HepG2 (cell line): ENCODE data around the gene SLC26A2. TPM values are rescaled to one million over a fixed set of nuclear protein-coding genes. Genes with fewer than 3 reads are reported as not detected.

Experiments used
- CC2D1A ChIP-seq: sonication (generic); formaldehyde crosslinking; IDR thresholded peaks from 2 replicates; pipeline ENCODE4 v1.8.1; 2023; ENCODE audit warnings: mild to moderate bottlenecking, missing genetic modification reagents
- CHD4 ChIP-seq: fragments of 200-600 bp; sonication (generic); IDR thresholded peaks from 2 replicates; pipeline ENCODE4 v1.7.0; 2017; ENCODE audit warnings: mild to moderate bottlenecking, low read length, borderline replicate concordance
- DNMT1 ChIP-seq: sonication (generic); formaldehyde crosslinking; IDR thresholded peaks from 2 replicates; pipeline ENCODE4 v1.5.1; 2020; ENCODE audit warnings: mild to moderate bottlenecking, missing genetic modification reagents
- HOXA5 ChIP-seq: sonication (generic); formaldehyde crosslinking; IDR thresholded peaks from 2 replicates; pipeline ENCODE4 v1.4.0; 2020; ENCODE audit warnings: missing genetic modification reagents
- KAT7 ChIP-seq: IDR thresholded peaks from 2 replicates; pipeline ENCODE4 v1.6.1; 2018; ENCODE audit warnings: borderline replicate concordance, missing compliant biosample characterization
- KDM4B ChIP-seq: sonication (generic); formaldehyde crosslinking; IDR thresholded peaks from 2 replicates; pipeline ENCODE4 v1.4.0; 2020; ENCODE audit warnings: missing genetic modification reagents
- MZF1 ChIP-seq: sonication (generic); formaldehyde crosslinking; IDR thresholded peaks from 2 replicates; pipeline ENCODE4 v1.8.1; 2023; ENCODE audit warnings: mild to moderate bottlenecking, missing genetic modification reagents, borderline replicate concordance
- NR2F6 ChIP-seq, 2 experiments: IDR thresholded peaks; 2 replicates each; pipeline ENCODE4 v1.6.1; 2016; ENCODE audit warnings: antibody characterized with exemption in 1 of 2, mild to moderate bottlenecking in 1 of 2
- SIN3A ChIP-seq: IDR thresholded peaks from 2 replicates; pipeline ENCODE4 v1.6.1; 2011; ENCODE audit warnings: low read depth, mild to moderate bottlenecking, control low read depth, low read length, borderline replicate concordance
- TBP ChIP-seq: sonication (generic); formaldehyde crosslinking; IDR thresholded peaks from 2 replicates; pipeline ENCODE4 v1.5.0; 2020; ENCODE audit warnings: missing genetic modification reagents
- TGIF2 ChIP-seq: IDR thresholded peaks from 2 replicates; pipeline ENCODE4 v1.6.1; 2016; ENCODE audit warnings: control low read depth, missing compliant biosample characterization
- U2AF1 ChIP-seq: fragments of 200-400 bp; formaldehyde crosslinking; optimal IDR thresholded peaks from 2 replicates; pipeline ENCODE3; 2017; ENCODE audit warnings: mild to moderate bottlenecking, low read depth, low read length
- ZBTB21 ChIP-seq: sonication (generic); formaldehyde crosslinking; IDR thresholded peaks from 2 replicates; pipeline ENCODE4 v1.4.0; 2020; ENCODE audit warnings: missing genetic modification reagents
- ZNF224 ChIP-seq: sonication (generic); formaldehyde crosslinking; IDR thresholded peaks from 2 replicates; pipeline ENCODE4 v1.5.0; 2020; ENCODE audit warnings: mild to moderate bottlenecking, missing genetic modification reagents
- ZNF441 ChIP-seq: sonication (generic); formaldehyde crosslinking; IDR thresholded peaks from 2 replicates; pipeline ENCODE4 v1.7.0; 2021; ENCODE audit warnings: missing genetic modification reagents, borderline replicate concordance
- ZNF558 ChIP-seq: sonication (generic); formaldehyde crosslinking; IDR thresholded peaks from 2 replicates; pipeline ENCODE4 v1.9.0; 2022; ENCODE audit warnings: mild to moderate bottlenecking, missing genetic modification reagents, borderline replicate concordance
- ZNF616 ChIP-seq: sonication (generic); formaldehyde crosslinking; IDR thresholded peaks from 2 replicates; pipeline ENCODE4 v1.5.0; 2020; ENCODE audit warnings: low read depth, mild to moderate bottlenecking, missing genetic modification reagents
- ZNF776 ChIP-seq: sonication (generic); formaldehyde crosslinking; IDR thresholded peaks from 2 replicates; pipeline ENCODE4 v1.4.0; 2020; ENCODE audit warnings: mild to moderate bottlenecking, missing genetic modification reagents
- polyA plus RNA-seq, 8 experiments: library from polyadenylated mRNA; depleted of rRNA in 3 of 8; stranded (reverse) in 7 of 8; unstranded in 1 of 8; fragments of >200 nt; fragmentation: Illumina TruSeq in 4 of 8; extraction: Trizol in 4 of 8; gene quantifications; 2 replicates each; pipeline versions ENCODE4 v1.2.1 to v1.2.3, GENCODE V29; 2011 to 2016; ENCODE audit warnings: low read depth in 4 of 8, missing spikeins in 1 of 8, mixed read lengths in 1 of 8; ENCODE audit not compliant: insufficient read depth in 1 of 8
- total RNA-seq, 5 experiments: library from RNA; depleted of rRNA; stranded (reverse); fragments of >200 nt; fragmentation: Illumina TruSeq; extraction: Trizol; gene quantifications; 2 replicates each; pipeline ENCODE4 v1.2.3, GENCODE V29; 2016; ENCODE audit warnings: low read depth in 1 of 5
- TF ChIP-seq, protein P1 (sequence below), 2 experiments: IDR thresholded peaks; 2 replicates each; pipeline ENCODE4 v1.6.1; 2011 to 2012; ENCODE audit warnings: low read length in 2 of 2, borderline replicate concordance in 1 of 2, low read depth in 1 of 2, mild to moderate bottlenecking in 1 of 2, moderate library complexity in 1 of 2
- TF ChIP-seq, protein P2 (sequence below): sonication (generic); formaldehyde crosslinking; IDR thresholded peaks from 2 replicates; pipeline ENCODE4 v1.4.0; 2020; ENCODE audit warnings: missing genetic modification reagents
- TF ChIP-seq, protein P3 (sequence below): sonication (generic); formaldehyde crosslinking; IDR thresholded peaks from 2 replicates; pipeline ENCODE4 v1.5.1; 2020; ENCODE audit warnings: missing genetic modification reagents, mild to moderate bottlenecking, borderline replicate concordance
- TF ChIP-seq, protein P4 (sequence below): sonication (generic); formaldehyde crosslinking; conservative IDR thresholded peaks from 2 replicates; pipeline ENCODE4 v1.8.1; 2023; ENCODE audit warnings: missing genetic modification reagents

The SLC26A2 gene
- total and polyA plus RNA-seq, 2 of the 13 experiments (the other 11 are each of a cell fraction or from before 2014, with no cell fraction given) = 2.2 to 7.9 TPM

DNA sequence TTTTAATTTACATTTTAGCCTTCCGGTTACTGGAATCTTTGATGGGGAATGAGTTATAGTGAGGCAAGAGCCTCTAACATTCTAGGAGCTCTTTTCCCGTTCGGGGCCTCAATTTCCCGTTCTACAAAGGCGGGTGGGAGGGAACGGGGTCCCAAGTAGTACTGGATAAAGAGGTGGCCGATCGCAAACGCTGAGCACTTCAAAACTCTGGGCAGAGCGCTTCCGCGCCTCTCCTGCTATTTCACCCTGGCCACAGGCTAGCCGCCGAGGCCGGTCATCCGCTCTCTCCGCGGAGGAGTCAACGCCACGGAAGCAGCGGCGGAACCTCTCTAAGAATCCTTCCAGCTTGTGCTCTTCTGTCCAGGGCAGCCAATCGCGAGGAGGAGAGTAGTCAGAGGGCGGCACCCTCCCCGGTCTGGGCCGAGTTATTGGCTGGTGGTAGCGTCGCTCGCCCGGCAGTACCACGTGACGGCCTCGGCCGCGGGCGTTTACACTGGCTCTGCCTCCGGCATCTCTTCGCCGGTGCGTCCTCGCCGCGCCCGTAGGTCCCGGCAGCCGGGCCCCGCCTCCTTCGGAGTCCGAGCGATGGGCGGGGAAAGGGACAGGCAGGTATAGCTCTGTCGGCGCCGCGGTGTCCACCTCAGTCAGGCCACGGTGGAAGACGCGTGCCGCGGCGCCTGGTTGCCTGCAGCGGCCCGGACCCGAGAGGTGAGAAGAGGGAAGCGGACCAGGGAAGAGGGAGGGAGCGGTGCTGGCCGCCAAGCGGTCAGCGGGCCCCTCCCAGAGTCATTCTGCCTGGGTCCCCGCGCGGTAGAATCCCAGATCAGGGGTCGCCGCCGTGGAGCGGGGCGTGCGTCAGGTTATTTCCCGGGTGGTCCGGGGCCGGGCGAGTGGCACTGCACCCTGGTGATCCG lies at the start of gene SLC26A2 (continued):
- TF ChIP-seq ZNF224 (no peak), ZNF616 (CRISPR knock-in tag) (no peak), SIN3A (peak; percentile 24; the same call in 1 of the 2 replicates), HOXA5 (CRISPR knock-in tag) (peak; percentile 48), KDM4B (CRISPR knock-in tag) (peak; percentile 77), CC2D1A (CRISPR knock-in tag) (no peak), MZF1 (CRISPR knock-in tag) (no peak), KAT7 (CRISPR knock-in tag) (no peak), ZBTB21 (CRISPR knock-in tag) (no peak), NR2F6 (IDR thresholded peaks at IDR 0.05) (no peak), NR2F6 (CRISPR knock-in tag; IDR thresholded peaks at IDR 0.05) (no peak), ZNF441 (CRISPR knock-in tag) (no peak), CHD4 (no peak), U2AF1 (no peak), ZNF558 (CRISPR knock-in tag) (peak; percentile 83; the same call in 1 of the 2 replicates), ZNF776 (CRISPR knock-in tag) (peak; percentile 76; the same call in 1 of the 2 replicates), DNMT1 (CRISPR knock-in tag) (0 out of 2 replicates have a peak, but pooled peaks have one; percentile 23), TBP (CRISPR knock-in tag) (no peak), TGIF2 (CRISPR knock-in tag) (peak; percentile 21; the same call in 1 of the 2 replicates)
- TF ChIP-seq, protein P1, sequence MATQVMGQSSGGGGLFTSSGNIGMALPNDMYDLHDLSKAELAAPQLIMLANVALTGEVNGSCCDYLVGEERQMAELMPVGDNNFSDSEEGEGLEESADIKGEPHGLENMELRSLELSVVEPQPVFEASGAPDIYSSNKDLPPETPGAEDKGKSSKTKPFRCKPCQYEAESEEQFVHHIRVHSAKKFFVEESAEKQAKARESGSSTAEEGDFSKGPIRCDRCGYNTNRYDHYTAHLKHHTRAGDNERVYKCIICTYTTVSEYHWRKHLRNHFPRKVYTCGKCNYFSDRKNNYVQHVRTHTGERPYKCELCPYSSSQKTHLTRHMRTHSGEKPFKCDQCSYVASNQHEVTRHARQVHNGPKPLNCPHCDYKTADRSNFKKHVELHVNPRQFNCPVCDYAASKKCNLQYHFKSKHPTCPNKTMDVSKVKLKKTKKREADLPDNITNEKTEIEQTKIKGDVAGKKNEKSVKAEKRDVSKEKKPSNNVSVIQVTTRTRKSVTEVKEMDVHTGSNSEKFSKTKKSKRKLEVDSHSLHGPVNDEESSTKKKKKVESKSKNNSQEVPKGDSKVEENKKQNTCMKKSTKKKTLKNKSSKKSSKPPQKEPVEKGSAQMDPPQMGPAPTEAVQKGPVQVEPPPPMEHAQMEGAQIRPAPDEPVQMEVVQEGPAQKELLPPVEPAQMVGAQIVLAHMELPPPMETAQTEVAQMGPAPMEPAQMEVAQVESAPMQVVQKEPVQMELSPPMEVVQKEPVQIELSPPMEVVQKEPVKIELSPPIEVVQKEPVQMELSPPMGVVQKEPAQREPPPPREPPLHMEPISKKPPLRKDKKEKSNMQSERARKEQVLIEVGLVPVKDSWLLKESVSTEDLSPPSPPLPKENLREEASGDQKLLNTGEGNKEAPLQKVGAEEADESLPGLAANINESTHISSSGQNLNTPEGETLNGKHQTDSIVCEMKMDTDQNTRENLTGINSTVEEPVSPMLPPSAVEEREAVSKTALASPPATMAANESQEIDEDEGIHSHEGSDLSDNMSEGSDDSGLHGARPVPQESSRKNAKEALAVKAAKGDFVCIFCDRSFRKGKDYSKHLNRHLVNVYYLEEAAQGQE (IDR thresholded peaks at IDR 0.05; ENCODE audit: borderline replicate concordance in 1 of 2, low read depth in 1 of 2, low read length in 2 of 2) = no peak
- TF ChIP-seq, protein P2, sequence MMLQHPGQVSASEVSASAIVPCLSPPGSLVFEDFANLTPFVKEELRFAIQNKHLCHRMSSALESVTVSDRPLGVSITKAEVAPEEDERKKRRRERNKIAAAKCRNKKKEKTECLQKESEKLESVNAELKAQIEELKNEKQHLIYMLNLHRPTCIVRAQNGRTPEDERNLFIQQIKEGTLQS (CRISPR knock-in tag) = no peak; the same call in 1 of the 2 replicates
- TF ChIP-seq, protein P3, sequence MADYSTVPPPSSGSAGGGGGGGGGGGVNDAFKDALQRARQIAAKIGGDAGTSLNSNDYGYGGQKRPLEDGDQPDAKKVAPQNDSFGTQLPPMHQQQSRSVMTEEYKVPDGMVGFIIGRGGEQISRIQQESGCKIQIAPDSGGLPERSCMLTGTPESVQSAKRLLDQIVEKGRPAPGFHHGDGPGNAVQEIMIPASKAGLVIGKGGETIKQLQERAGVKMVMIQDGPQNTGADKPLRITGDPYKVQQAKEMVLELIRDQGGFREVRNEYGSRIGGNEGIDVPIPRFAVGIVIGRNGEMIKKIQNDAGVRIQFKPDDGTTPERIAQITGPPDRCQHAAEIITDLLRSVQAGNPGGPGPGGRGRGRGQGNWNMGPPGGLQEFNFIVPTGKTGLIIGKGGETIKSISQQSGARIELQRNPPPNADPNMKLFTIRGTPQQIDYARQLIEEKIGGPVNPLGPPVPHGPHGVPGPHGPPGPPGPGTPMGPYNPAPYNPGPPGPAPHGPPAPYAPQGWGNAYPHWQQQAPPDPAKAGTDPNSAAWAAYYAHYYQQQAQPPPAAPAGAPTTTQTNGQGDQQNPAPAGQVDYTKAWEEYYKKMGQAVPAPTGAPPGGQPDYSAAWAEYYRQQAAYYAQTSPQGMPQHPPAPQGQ (CRISPR knock-in tag) = no peak
- TF ChIP-seq, protein P4, sequence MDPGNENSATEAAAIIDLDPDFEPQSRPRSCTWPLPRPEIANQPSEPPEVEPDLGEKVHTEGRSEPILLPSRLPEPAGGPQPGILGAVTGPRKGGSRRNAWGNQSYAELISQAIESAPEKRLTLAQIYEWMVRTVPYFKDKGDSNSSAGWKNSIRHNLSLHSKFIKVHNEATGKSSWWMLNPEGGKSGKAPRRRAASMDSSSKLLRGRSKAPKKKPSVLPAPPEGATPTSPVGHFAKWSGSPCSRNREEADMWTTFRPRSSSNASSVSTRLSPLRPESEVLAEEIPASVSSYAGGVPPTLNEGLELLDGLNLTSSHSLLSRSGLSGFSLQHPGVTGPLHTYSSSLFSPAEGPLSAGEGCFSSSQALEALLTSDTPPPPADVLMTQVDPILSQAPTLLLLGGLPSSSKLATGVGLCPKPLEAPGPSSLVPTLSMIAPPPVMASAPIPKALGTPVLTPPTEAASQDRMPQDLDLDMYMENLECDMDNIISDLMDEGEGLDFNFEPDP (CRISPR knock-in tag) = no peak
